GM10248 (cell line): ENCODE data around the gene TRAPPC10.

Source experiments
- CTCF ChIA-PET: fragments of 300-600 bp; sonication (Branson Sonifier 250); formaldehyde crosslinking; extraction: SDS; loops from one replicate; lab custom pipeline; 2021; ENCODE audit warnings: antibody characterized with exemption; lab: Yijun Ruan, JAX
- POLR2A ChIA-PET: fragments of 350-650 bp; sonication (Branson Sonifier 250); formaldehyde crosslinking; extraction: SDS; loops from one replicate; lab custom pipeline; 2020; ENCODE audit warnings: antibody characterized with exemption; lab: Yijun Ruan, JAX
- DNase-seq: peaks from one replicate; pipeline ENCODE4 v3.0.0; 2012; ENCODE audit errors: extremely low spot score
- CTCF ChIP-seq: IDR thresholded peaks from 2 replicates; pipeline ENCODE4 v1.5.1; 2012; ENCODE audit warnings: mild to moderate bottlenecking, low read depth; ENCODE audit errors: extremely low read depth, missing control alignments, control extremely low read depth

TRAPPC10 gene

GRCh38 chr21:44079446-44079845 is 67.3 kb downstream of the TRAPPC10 start:
- ChIA-PET CTCF (interaction anchor here (0.9 to 2.2 kb wide), 3 partner anchors 12 to 225 kb away, joined by 3 to 7 read pairs (median 3); no protein-coding TSS in a partner anchor), POLR2A (no interaction called here)
- no peak for TF ChIP-seq CTCF
- DNase-seq, result no peak

GRCh38 chr21:44079846-44080245 is 67.7 kb downstream of the TRAPPC10 start:
- no peak for TF ChIP-seq CTCF
- POLR2A ChIA-PET, result no interaction called here
- CTCF ChIA-PET, result no interaction called here
- DNase-seq, result no peak

GRCh38 chr21:44082648-44083440 is 70.7 kb downstream of the TRAPPC10 start:
- ChIA-PET CTCF (interaction anchor here (0.9 to 3.8 kb wide), 3 partner anchors 9 to 12 kb away, joined by 4 to 17 read pairs (median 5); no protein-coding TSS in a partner anchor), POLR2A (no interaction called here)
- no peak for DNase-seq
- TF ChIP-seq CTCF, result no peak

- ChIA-PET POLR2A (no interaction called here), CTCF (interaction anchor here (0.9 to 3.8 kb wide), 4 partner anchors 10 to 46 kb away, joined by 3 to 17 read pairs (median 4); no protein-coding TSS in a partner anchor)
- no peak for TF ChIP-seq CTCF
- DNase-seq, result no peak
Measured at GRCh38 chr21:44083631-44084291, 71.7 kb downstream of the TRAPPC10 start.

GRCh38 chr21:44084496-44085241 is 72.6 kb downstream of the TRAPPC10 start:
- CTCF ChIA-PET, result interaction anchor here (1.1 to 3.8 kb wide), 4 partner anchors 11 to 109 kb away, joined by 3 to 17 read pairs (median 4); no protein-coding TSS in a partner anchor
- no peak for TF ChIP-seq CTCF
- POLR2A ChIA-PET, result no interaction called here
- DNase-seq, result no peak

- ChIA-PET POLR2A (no interaction called here), CTCF (interaction anchor here (1.1 to 3.8 kb wide), 2 partner anchors 12 to 110 kb away, joined by 4 to 17 read pairs; no protein-coding TSS in a partner anchor)
- TF ChIP-seq CTCF, result no peak
- DNase-seq, result no peak
Measured at GRCh38 chr21:44085491-44086321, 73.6 kb downstream of the TRAPPC10 start.
